GM21576 (cell line): ENCODE results near the gene GALNT12.

Experiments used
- ATAC-seq: cut with Tn5 transposase; IDR thresholded peaks from one replicate; pipeline ENCODE4 v1.9.1; 2021; ENCODE audit warnings: mild to moderate bottlenecking, moderate library complexity; ENCODE audit not compliant: unreplicated experiment

Gene GALNT12

GRCh38 chr9:98807070-98807813 lies at the start of gene GALNT12:
Gene GALNT12 (plus strand): TSS chr9:98807670. CDS start chr9:98807699, 29 bp downstream.
- ATAC-seq: peak; percentile 51

- ATAC-seq: no peak
Measured at GRCh38 chr9:98760231-98760630, 47.2 kb upstream of the GALNT12 start.

GRCh38 chr9:98763986-98764745 lies 43.3 kb upstream of the GALNT12 start:
- no peak for ATAC-seq

- ATAC-seq: no peak
Measured at GRCh38 chr9:98765256-98765655, 42.2 kb upstream of the GALNT12 start.

GRCh38 chr9:98766586-98766985 lies 40.9 kb upstream of the GALNT12 start:
- no peak for ATAC-seq

GRCh38 chr9:98767196-98767595 lies 40.3 kb upstream of the GALNT12 start:
- ATAC-seq: no peak

GRCh38 chr9:98767915-98768314 lies 39.6 kb upstream of the GALNT12 start:
- no peak for ATAC-seq

- no peak for ATAC-seq
Measured at GRCh38 chr9:98768344-98768743, 39.1 kb upstream of the GALNT12 start.

GRCh38 chr9:98770717-98771116 lies 36.8 kb upstream of the GALNT12 start:
- ATAC-seq: no peak

GRCh38 chr9:98771209-98771874 lies 36.1 kb upstream of the GALNT12 start:
- no peak for ATAC-seq

GRCh38 chr9:98772364-98773155 lies 34.9 kb upstream of the GALNT12 start:
- no peak for ATAC-seq

- ATAC-seq: no peak
Measured at GRCh38 chr9:98773721-98774120, 33.7 kb upstream of the GALNT12 start.

GRCh38 chr9:98774746-98775145 lies 32.7 kb upstream of the GALNT12 start:
- no peak for ATAC-seq

GRCh38 chr9:98775831-98776441 lies 31.5 kb upstream of the GALNT12 start:
- ATAC-seq: no peak

- ATAC-seq: no peak
Measured at GRCh38 chr9:98777618-98778017, 29.9 kb upstream of the GALNT12 start.

GRCh38 chr9:98778251-98778650 lies 29.2 kb upstream of the GALNT12 start:
- ATAC-seq: no peak

GRCh38 chr9:98778711-98779530 lies 28.5 kb upstream of the GALNT12 start:
- no peak for ATAC-seq

- ATAC-seq: no peak
Measured at GRCh38 chr9:98780059-98780749, 27.3 kb upstream of the GALNT12 start.
